ENCODE results near the gene KLF8.

KLF8 gene

GRCh38 chrX:56309881-56310280, 77.7 kb downstream of the KLF8 start:
- DNase-seq, result no peak

- DNase-seq, result no peak
These were observed 78.4 kb downstream of the KLF8 start for GRCh38 chrX:56310581-56310980.

- DNase-seq, result no peak
These were observed 81.2 kb downstream of the KLF8 start for GRCh38 chrX:56313308-56313707.

DNA sequence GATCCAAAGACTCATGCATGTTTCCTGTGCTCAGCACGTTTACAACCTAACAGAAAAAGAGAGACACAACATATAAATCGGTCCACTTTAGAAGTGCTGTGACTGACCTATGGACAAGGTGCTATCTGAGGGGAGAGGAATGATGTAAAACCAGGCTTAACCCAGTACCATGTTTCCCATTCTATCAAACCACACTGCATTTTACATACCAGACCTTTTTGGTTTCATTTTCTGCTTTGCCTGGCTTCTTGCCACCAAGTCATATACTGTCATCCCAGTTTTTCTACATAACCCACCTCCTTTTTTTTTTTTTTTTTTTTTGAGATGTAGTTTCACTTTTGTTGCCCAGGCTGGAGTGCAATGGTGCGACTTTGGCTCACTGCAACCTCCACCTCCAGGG, 82.2 kb downstream of the KLF8 start:
- no peak for DNase-seq

GRCh38 chrX:56318076-56318475, 85.9 kb downstream of the KLF8 start:
- no peak for DNase-seq

DNA sequence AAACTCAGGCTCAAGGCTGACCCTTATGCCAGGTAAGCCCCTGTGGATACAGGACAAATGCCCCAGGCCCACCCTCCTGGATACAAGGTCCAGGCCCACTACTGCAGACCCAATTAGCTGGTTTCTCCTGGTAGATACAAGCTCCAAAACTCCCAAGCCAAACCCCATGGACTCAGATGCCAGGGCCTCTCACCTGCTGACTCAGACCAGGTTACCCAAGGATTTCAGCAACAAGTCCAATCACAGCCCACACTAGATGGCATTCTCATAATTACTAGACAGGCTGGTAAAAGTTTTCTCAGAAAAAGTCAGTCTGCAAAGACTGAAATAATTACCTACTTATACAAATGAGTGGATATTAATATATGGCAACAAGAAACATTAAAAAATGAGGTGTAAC, 87.0 kb downstream of the KLF8 start:
- no peak for DNase-seq
